Activated T-cell treated with anti-CD3 and anti-CD28 coated beads for 4 hours (primary cell): ENCODE results near the gene AEN.

Experiments
- DNase-seq: peaks from one replicate; pipeline ENCODE4 v3.0.0-alpha.2; 2020

AEN gene

DNA sequence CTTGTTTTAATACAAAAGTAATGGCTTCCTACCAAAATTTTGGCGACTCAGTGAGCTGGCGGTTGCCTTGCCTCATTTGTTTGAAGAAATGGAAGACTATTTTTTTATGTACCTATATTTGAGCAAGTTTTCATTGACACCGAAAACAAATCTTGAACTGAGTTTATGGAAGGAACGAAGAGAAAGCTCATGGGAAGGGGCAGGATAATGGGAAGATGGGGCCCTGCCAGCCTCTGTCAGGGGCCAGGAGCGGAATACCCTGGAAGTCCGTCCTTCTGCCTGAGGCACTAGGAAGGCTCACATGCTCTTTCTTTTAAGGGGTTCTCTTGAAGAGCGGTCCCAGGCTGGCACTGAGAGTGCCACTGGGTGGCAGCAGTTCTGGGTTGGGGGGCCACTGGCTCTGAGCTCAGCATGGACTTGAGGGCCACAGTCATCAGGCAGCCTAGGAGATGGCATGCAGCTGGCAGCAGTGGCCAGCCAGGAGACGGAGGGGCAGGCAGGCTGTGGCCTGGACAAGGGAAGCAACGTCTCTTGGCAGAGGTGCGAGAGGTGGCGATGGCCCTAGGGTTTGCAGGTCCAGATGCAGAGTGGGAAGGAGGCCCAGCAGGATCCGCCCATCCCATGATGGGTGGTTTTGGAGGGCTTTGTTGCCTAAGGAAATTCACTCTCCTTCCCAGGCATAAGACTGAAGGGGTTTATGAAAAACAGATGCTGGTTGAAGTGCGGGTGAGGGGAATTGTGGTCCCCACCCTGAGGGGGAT is 59.3 kb downstream of the AEN start:
- no peak for DNase-seq

DNA sequence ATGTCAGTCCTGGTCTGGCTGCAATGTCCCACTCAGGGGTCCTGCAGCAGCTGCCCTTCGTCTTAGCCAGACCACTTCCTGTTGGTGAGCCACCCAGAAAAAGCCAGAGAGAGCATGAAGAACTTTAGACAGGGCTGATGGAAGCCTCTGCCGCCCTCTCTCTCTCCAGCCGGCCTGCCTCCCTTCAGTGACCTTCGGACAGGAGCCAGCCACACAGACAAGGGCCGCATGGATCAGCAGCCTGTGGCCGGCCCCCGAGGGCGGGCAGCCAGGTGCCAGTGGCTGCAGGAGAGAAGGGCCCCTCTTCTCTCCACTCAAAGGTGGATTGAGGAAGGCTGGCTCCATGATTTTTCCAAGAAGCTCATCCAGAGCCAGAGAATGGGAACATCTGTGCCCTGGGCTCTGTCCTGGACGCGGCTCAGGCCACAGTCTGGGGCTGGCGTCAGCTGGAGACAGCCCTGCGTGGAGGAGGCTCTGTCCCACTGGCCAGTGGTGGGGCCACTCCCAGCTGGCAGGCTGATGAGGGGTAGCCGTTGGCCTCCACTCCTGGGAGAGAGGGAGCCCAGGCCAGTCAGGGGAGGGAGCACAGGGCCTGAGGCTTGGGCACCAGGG is 60.6 kb downstream of the AEN start:
- DNase-seq: no peak
